ENCODE data around the gene CAMK2G.
A peak's percentile ranks its signal among the peaks of the same experiment; 100 is the strongest.

Gene CAMK2G

GRCh38 chr10:73858013-73858708 lies 16.2 kb downstream of the CAMK2G start:
- FAIRE-seq (no peak), DNase-seq (ENCODE audit: insufficient read length, low spot score) (no peak)
- TF ChIP-seq POLR2A (IDR thresholded peaks at IDR 0.05; ENCODE audit: low read depth, low read length): no peak

- peak; percentile 88 for DNase-seq (ENCODE audit: insufficient read length, low spot score)
These were observed 16.9 kb downstream of the CAMK2G start for GRCh38 chr10:73857446-73857845.

GRCh38 chr10:73856261-73856660 lies 18.1 kb downstream of the CAMK2G start:
- DNase-seq (ENCODE audit: insufficient read length, low spot score) (no peak), FAIRE-seq (no peak)
- no peak for TF ChIP-seq POLR2A (IDR thresholded peaks at IDR 0.05; ENCODE audit: low read depth, low read length)

More at GRCh38 chr10:73857446-73857845, 16.9 kb downstream of the CAMK2G start:
- FAIRE-seq: peak; percentile 91
- no peak for TF ChIP-seq POLR2A (IDR thresholded peaks at IDR 0.05; ENCODE audit: low read depth, low read length)

- TF ChIP-seq POLR2A (IDR thresholded peaks at IDR 0.05; ENCODE audit: low read depth, low read length): no peak
- FAIRE-seq (no peak), DNase-seq (ENCODE audit: insufficient read length, low spot score) (no peak)
These were observed 18.9 kb downstream of the CAMK2G start for GRCh38 chr10:73855413-73855812.

- no peak for FAIRE-seq
- no peak for DNase-seq (ENCODE audit: insufficient read length, low spot score)
- TF ChIP-seq POLR2A (IDR thresholded peaks at IDR 0.05; ENCODE audit: low read depth, low read length): no peak
These were observed 20.0 kb downstream of the CAMK2G start for GRCh38 chr10:73854310-73854709.

- DNase-seq (ENCODE audit: insufficient read length, low spot score): no peak
- no peak for FAIRE-seq
- TF ChIP-seq POLR2A (IDR thresholded peaks at IDR 0.05; ENCODE audit: low read depth, low read length): no peak
These were observed 21.2 kb downstream of the CAMK2G start for GRCh38 chr10:73853196-73853595.

GRCh38 chr10:73850863-73851461 lies 23.4 kb downstream of the CAMK2G start:
- no peak for FAIRE-seq
- no peak for TF ChIP-seq POLR2A (IDR thresholded peaks at IDR 0.05; ENCODE audit: low read depth, low read length)
- DNase-seq (ENCODE audit: insufficient read length, low spot score): no peak

- no peak for TF ChIP-seq POLR2A (IDR thresholded peaks at IDR 0.05; ENCODE audit: low read depth, low read length)
- FAIRE-seq: no peak
- DNase-seq (ENCODE audit: insufficient read length, low spot score): no peak
These were observed 24.1 kb downstream of the CAMK2G start for GRCh38 chr10:73850211-73850610.

- FAIRE-seq (peak; percentile 11), DNase-seq (ENCODE audit: insufficient read length, low spot score) (peak; percentile 93)
- no peak for TF ChIP-seq POLR2A (IDR thresholded peaks at IDR 0.05; ENCODE audit: low read depth, low read length)
These were observed 25.4 kb downstream of the CAMK2G start for GRCh38 chr10:73848821-73849489.

- DNase-seq (ENCODE audit: insufficient read length, low spot score) (no peak), FAIRE-seq (no peak)
- no peak for TF ChIP-seq POLR2A (IDR thresholded peaks at IDR 0.05; ENCODE audit: low read depth, low read length)
These were observed 27.3 kb downstream of the CAMK2G start for GRCh38 chr10:73847031-73847430.

- FAIRE-seq: no peak
- TF ChIP-seq POLR2A (IDR thresholded peaks at IDR 0.05; ENCODE audit: low read depth, low read length): no peak
- no peak for DNase-seq (ENCODE audit: insufficient read length, low spot score)
These were observed 31.1 kb downstream of the CAMK2G start for GRCh38 chr10:73843261-73843660.

- TF ChIP-seq POLR2A (IDR thresholded peaks at IDR 0.05; ENCODE audit: low read depth, low read length): no peak
- no peak for FAIRE-seq
- DNase-seq (ENCODE audit: insufficient read length, low spot score): no peak
These were observed 32.0 kb downstream of the CAMK2G start for GRCh38 chr10:73842349-73842748.

GRCh38 chr10:73841526-73842285 lies 32.6 kb downstream of the CAMK2G start:
- FAIRE-seq: no peak
- no peak for TF ChIP-seq POLR2A (IDR thresholded peaks at IDR 0.05; ENCODE audit: low read depth, low read length)

GRCh38 chr10:73841061-73841421 lies 33.3 kb downstream of the CAMK2G start:
- DNase-seq (ENCODE audit: insufficient read length, low spot score) (no peak), FAIRE-seq (no peak)
- TF ChIP-seq POLR2A (IDR thresholded peaks at IDR 0.05; ENCODE audit: low read depth, low read length): no peak

More at GRCh38 chr10:73841526-73842285, 32.6 kb downstream of the CAMK2G start:
- no peak for DNase-seq (ENCODE audit: insufficient read length, low spot score)

All from H54 (cell line).